Stimulated activated CD8-positive, alpha-beta memory T cell treated with anti-CD3 and anti-CD28 coated beads, Interleukin-12 subunit alpha, Interleukin-12 subunit beta, amount 100 ng/mL, for 4 hours (primary cell): ENCODE data around the gene STIP1.

Experiments used
- DNase-seq: peaks from one replicate; pipeline ENCODE4 v3.0.0-alpha.2; 2020; ENCODE audit warnings: low read depth

STIP1 gene

DNA sequence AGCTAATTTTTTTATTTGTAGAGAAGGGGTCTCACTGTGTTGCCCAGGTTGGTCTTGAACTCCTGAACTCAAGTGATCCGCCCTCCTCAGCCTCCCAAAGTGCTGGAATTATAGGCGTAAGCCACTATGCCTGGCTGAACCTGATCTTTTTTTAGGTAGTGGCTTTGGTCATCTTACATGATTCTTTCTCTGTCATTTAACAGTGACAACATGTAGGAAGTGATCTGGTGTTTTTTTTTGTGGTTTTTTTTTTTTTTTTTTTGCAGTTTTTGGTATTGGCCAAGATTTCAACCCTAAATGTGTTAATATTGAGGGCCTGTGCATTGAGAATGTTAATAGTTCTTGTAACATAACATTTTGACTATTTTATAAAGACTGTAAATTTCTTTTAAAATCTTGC lies 12.5 kb downstream of the STIP1 start:
- DNase-seq: no peak

DNA sequence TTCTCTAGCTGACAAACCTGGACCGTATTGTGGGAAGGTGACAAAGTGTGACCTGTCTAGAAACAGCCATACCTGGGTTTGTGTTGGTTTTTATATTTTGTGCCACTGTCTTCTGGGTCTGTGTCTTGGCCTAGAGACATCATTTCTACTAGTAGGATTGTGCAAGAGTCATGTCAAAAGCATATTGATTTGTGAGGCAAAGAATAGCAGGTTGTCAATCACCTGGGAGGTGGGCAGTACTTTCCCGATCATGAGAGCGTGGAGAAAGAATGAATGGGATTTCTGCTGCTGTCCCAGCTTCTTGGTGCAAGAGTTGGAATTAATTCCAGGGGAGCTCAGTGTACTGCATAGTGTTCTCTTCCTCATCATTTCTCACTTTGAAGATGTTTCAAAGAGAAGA lies 15.6 kb downstream of the STIP1 start:
- no peak for DNase-seq

DNA sequence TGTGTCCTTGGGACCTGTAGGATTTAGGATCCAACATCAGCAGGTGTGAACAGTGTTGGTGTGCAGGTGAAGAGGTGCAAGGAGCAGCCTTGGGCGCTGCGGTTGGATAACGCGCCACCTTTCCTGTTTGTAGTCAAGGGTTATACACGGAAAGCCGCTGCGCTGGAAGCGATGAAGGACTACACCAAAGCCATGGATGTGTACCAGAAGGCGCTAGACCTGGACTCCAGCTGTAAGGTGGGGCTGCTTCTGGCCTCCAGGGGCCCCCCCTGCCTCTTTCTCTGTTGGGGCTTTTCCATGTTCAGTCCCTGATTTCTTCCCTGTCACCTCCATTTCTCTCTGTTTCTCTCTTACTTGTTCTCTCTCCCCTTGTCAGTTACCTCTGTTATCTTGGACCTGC lies 17.0 kb downstream of the STIP1 start:
- no peak for DNase-seq

DNA sequence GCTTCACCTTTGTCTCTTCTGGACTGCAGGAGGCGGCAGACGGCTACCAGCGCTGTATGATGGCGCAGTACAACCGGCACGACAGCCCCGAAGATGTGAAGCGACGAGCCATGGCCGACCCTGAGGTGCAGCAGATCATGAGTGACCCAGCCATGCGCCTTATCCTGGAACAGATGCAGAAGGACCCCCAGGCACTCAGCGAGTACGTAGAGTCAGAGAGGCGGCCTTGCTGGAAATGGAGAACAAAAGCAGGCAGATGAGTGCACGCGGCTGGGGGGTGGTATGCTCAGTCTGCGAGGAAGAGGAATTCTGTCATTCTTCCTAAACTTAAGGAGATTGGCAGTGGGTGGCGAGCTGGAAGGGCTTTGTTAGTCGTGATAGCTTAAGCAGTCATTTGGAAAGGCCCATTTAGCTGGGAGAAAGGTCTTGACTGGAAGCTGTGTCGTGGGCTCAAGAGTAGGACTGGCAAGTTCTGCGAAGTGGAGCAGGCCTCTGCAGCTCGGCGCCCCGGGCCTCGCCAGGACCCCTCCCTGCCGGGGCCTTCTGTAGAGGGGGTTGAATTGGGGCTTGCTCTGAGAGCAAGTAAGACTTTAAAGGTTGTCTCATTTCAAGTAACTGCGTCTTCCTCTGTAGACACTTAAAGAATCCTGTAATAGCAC lies 17.6 kb downstream of the STIP1 start:
- DNase-seq: no peak

DNA sequence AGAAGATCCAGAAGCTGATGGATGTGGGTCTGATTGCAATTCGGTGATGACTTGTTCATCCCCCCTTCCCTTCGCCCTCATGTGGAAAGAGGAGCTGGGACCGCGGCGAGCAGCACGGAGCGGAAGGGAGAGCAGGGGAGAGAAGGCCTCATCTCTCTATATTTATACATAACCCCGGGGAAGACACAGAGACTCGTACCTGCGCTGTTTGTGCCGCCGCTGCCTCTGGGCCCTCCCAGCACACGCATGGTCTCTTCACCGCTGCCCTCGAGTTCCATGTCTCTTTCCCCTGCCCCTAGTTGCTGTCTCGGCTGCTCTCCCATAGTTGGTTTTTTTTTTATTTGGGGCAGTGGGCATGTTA lies 18.1 kb downstream of the STIP1 start:
- no peak for DNase-seq

DNA sequence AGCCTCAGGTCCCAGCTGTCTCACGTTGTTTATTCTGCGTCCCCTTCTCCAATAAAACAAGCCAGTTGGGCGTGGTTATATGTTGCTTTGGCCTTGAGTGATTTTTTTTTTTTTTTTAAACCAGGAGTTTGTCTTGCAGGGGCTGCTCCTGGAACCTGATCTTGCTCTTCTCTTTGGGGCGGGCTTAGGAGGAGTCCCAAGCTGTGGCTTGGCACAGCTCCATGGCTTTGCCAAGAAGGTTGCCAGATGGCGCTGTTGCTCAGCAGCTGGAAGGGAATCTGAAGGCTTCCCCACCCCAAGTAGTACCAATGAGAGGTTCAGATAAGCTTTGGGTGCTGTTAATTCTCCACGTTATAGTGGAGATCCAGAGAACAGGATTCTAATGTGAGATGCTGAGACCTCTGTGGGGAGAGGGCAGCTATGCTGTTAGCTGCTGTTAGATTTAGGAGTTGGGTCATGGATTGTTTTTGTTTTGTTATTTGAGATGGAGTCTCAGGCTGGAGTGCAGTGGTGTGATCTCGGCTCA lies 18.6 kb downstream of the STIP1 start:
- peak; percentile 60 for DNase-seq

DNA sequence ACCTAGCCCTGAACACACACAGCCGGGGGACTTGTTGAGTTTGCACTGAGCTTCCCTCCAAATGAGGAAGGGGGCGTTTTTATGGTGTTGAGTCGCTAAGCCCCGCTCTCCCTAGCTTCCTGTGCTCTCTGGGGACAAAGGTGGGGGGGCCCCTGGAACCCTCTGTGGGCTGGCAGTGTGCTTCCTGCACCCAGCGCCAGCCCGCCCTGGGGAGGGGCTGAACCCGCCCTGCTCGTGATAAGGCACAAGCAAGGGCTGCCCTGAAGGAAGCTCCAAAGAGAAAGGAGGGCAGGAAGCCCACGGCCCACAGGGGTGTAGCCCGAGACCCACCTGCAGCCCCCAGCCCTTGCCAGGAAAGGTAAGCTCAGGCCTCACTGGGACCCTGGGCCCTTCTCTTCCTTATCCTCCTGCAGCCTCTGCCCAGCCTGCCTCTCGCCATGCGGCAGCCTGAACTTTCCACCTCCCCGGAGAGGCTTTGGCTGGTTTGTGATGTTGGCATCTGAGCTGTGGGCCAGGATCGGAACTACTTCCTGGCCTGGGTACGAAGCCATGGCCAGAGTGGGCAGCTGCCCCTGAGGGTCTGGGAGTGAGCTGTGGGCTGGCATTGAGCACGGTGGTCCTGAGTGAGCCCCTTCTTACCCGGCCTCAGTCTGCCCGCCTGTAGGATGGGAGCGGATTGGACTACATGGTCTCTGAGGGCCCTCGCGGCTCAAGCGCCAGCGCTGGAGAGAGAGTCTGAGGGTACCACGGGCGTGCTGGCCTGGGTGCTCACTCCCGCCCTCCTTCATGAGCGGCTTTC lies 20.7 kb downstream of the STIP1 start, which contains the start of gene FERMT3:
TSS of gene FERMT3 (plus strand) at position 265 of the 799 bp plus-strand sequence. CDS start 644 bp downstream, outside the sequence.
- DNase-seq: peak; percentile 65

DNA sequence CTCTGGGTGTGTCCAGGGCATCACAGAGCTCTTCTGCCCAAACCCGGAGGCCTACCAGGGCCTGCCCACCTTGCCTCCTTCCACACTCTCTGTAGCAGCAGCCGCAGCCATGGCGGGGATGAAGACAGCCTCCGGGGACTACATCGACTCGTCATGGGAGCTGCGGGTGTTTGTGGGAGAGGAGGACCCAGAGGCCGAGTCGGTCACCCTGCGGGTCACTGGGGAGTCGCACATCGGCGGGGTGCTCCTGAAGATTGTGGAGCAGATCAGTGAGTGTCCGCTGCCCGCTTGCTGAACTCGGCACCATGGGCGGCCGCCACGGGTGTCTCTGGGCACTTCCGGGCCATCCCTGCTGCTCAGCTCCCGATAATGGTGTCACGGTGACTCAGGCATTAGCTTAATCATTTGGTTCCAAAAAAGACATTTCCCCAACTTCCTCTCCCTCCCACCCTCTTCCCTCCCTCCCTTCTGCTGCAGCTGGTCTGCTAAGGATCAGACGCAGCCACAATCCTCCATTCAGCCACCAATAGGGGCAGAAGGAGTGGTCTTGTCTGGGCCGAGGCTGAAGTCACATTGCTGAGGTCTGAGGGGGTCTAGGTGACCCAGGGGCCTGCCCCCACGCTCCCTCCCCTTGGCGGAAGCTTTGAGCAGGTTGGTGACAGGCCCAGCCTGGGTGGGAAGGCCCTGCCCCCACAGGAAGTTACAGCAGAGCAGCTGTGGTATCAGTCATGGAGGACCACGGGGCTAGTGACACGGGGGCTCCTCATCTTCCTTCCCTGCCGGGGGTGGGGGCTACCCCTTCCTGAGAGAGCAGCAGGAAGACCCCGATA lies 21.5 kb downstream of the STIP1 start:
- peak; percentile 79 for DNase-seq

DNA sequence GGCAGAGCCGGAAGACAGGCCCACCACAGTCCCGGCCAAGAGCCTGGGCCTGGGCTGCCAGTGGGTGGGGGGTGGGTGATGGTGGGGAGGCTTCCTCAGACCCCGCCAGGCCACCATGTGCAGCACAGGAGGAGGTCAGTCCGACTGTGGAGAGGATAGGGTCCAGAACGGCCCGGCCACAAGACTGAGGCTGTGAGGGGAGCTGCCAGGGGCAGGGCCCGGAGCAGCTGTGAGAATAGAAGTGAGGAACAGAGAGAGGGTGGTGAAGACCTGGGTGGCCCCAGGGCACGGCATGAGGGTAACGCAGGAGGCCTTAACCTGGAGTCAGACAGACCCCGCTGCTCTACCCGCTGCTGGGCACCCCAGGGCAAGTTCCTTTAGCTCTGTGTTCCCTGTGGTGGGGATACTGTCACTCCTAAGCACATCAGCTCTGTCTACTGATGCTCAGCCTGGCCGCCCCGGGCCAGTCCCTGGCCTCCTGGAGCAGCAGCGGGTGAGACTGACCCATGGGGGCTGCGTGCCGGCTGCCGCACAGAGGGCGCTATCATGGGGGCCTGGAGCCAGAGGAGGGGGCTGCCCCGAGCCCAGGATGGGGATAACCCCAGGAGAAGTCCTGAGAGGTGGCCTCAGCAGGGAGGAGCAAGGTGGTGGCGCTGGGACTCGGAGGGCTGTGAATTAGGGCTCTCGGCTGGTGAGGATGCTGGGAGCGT lies 22.3 kb downstream of the STIP1 start:
- no peak for DNase-seq

DNA sequence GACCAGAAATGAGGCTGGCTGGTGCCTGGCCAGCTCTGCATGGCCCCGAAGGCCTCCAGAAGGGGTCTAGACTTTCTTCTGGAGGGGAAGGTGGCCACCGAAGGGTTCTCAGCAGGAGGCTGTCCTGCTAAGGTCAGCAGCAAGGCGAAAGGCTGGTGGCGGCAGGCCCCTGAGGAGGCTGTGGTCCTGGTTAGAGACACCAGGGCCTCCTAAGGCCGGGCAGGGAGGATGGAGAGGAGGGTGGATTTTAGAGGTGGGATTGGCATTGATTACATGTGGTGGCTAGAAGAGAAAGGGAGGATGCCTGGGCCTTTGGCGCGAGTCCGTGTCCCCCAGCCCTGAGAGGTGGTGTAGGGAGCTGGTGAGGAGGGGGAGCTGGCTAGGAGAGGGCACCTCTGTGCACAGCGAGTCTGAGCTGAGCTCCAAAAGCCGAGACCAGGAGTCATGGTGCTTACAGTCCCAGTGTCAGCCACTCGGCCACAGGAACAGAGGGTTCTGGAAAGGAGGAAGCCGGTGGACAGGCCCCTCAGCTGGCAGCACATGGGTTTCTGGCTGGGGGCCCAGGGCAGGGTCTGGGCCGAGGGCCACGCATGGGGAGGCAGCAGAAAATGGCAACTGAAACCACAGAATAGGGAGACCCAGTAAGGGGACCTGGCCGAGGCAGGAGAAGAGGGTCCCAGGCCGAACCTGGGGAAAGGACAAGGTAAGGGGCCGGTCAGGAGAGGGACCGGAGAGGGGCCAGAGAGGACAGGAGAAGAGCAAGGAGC lies 23.0 kb downstream of the STIP1 start:
- no peak for DNase-seq

DNA sequence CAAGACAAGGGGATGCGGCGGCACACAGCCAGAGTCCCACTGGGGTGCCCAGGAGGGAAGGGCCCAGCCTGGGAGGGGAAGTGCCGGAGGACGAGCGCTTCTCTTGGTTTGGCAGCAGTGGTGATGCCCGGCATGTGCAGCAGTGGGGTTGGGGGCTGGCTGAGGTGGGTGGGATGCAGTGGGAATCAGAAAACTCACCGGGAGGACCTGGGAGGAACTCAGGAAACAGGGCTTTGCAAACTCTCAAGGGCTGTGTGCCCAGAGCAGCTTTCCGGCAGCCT lies 23.5 kb downstream of the STIP1 start:
- no peak for DNase-seq

DNA sequence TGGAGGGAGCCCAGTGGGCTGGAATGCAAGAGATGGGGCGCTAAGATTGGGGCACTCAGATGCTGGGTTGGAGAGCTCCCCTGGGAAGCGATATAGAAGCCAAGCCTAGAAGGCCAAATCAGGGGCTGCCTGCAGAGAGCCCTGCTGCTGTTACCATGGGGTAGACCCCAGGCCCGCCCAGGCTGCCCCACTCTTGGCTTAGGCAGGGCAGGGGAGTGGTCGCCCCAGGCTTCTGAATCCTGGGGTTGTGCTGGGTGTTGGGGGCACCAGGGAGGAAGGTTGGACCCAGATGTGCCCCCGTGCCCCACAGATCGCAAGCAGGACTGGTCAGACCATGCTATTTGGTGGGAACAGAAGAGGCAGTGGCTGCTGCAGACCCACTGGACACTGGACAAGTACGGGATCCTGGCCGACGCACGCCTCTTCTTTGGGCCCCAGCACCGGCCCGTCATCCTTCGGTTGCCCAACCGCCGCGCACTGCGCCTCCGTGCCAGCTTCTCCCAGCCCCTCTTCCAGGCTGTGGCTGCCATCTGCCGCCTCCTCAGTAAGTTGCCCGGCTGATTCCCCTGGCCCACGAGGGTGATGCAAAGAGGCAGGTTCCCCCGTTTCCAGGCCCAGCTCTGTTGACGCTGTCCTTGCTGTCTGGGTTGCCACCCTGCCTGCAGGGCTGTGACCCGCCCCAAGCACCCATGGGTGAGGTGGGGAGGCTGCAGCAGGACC lies 24.5 kb downstream of the STIP1 start:
- DNase-seq: no peak

DNA sequence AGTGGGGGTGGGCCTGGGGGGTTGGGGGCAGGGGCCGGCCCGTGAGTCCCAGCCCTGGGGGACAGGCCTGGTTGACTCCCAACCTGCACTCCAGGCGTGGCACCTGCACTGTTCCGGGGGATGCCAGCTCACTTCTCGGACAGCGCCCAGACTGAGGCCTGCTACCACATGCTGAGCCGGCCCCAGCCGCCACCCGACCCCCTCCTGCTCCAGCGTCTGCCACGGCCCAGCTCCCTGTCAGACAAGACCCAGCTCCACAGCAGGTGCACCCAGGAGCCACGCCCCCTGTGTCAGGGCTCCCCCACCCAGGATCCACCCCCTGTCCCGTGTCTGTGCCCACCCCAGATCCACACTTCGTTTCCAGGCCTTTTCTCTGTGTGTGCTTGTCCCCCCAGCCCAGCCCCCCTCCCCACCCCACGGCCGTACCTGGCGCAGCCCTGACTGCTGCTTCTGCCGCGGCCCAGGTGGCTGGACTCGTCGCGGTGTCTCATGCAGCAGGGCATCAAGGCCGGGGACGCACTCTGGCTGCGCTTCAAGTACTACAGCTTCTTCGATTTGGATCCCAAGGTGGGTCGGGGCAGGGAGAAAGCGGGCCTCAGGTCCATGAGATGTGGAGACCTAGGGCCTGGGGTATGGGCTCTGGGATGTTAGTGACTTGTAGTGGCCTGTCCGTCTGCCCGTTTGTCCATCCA lies 25.4 kb downstream of the STIP1 start:
- DNase-seq: no peak

DNA sequence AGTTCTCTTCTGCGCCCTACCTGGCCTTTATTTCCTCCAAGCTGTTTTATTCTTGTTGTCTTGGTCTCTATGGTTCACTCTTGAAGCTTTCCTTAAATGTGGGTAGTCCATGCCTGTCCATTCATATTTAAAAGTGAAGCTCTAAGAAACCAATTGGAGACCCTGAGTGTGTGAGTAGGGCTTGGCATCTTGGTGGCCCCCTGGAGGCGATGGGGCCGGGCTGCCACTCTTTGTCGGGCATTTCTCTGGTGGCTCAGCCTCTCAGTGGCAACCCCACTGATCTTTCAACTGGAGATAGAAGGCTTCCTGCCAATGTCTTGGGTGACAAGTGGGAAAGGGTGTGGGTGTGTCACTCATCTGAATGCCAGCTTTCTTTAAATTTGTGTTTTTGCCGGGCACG lies 30.9 kb downstream of the STIP1 start:
- no peak for DNase-seq

DNA sequence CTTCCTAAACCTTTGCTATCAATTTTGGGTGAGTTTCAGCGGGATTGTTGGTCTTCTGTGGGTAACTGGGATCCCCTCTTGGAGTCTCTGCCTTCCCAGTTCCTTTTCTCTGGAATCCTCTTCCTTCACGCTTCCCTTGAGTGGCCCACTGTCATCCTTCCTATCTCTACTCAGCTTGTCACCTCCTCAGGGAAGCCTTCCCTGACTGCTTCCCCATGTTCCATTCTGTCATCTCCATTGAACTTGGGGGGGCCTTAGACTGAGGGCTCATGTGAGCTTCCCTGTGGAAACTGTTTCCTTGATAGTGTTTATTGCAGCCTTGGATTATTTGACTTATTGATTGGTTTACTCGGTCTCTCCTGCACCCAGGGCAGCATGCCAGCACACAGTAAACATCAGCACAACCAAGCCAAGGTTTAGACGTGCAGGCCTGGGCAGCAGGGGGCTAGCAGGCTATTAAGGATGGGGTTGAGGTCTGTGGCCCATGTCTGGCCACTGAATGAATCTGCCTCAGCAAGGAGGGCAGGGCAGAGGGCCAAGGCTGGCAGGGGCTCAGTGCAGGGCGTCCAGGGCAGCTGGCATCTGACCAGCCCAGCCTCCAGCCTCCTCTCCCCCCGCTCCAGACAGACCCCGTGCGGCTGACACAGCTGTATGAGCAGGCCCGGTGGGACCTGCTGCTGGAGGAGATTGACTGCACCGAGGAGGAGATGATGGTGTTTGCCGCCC lies 32.8 kb downstream of the STIP1 start:
- DNase-seq: no peak

DNA sequence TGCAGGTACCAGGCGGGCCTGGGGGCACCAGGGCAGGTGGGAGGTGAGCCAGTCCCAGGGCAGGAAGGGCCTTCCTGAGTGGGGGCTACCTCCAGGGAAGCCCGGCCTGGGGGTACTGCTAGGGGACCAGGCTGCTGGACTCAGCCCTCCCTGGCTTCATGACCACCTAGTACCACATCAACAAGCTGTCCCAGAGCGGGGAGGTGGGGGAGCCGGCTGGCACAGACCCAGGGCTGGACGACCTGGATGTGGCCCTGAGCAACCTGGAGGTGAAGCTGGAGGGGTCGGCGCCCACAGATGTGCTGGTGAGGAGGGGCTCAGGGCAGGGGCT lies 33.3 kb downstream of the STIP1 start:
- DNase-seq: no peak

DNA sequence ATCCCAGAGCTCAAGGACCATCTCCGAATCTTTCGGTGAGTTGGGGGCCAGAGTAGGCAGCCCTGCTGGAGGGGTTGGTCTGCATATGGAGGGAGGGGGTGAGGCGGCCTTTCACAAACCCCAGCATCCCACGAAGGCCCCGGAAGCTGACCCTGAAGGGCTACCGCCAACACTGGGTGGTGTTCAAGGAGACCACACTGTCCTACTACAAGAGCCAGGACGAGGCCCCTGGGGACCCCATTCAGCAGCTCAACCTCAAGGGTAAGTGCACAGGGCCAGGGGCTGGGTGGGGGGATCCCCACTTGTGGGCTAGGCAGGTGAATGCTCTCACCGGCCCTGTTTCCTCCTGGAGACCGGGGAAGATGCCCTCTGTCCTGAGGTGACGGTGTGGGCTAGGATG lies 33.8 kb downstream of the STIP1 start:
- DNase-seq: no peak

DNA sequence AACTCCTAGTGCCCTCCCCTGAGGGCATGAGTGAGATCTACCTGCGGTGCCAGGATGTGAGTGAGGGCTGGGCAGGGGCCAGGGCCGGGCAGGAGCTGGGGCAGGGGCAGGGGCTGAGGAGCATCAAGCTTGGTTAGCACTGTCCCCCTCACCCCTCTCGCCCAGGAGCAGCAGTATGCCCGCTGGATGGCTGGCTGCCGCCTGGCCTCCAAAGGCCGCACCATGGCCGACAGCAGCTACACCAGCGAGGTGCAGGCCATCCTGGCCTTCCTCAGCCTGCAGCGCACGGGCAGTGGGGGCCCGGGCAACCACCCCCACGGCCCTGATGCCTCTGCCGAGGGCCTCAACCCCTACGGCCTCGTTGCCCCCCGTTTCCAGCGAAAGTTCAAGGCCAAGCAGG lies 34.3 kb downstream of the STIP1 start:
- no peak for DNase-seq

DNA sequence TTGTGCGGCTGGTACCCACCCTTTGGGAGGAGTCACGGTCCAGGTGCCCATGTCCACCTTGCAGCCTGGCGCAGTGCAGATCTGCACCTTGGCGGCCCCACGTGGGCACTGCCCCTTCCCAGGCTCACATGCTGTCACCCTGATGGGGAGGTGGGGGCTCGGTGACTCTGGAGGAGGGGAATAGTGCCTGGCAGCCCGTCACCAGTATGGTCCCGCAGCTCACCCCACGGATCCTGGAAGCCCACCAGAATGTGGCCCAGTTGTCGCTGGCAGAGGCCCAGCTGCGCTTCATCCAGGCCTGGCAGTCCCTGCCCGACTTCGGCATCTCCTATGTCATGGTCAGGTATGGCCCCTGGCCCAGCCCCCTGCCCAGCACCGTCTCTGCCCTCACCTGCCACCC lies 34.8 kb downstream of the STIP1 start:
- no peak for DNase-seq

DNA sequence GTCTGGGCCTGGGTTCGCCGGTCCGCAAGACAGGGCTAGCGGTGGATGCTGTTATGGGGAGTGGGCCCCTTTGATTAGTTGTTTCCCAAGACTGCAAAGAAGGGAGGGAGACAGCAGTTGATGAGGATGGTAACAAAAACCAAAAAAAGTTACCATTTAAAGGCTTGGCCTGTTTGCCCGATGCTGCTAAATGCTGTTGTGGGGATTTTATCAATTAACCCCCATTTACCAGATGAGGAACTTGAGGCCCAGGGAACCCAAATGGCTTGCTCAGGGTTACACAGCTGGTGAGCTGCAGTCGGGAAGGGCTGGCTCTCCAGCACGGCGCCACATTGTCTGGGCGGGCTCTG lies 36.7 kb downstream of the STIP1 start:
- no peak for DNase-seq
